Amniotic epithelial cell (primary cell): ENCODE results near the gene NAA38.

Experiments
- DNase-seq: peaks from one replicate; pipeline ENCODE4 v3.0.0-alpha.2; 2010; ENCODE audit warnings: low read depth

The NAA38 gene

DNA sequence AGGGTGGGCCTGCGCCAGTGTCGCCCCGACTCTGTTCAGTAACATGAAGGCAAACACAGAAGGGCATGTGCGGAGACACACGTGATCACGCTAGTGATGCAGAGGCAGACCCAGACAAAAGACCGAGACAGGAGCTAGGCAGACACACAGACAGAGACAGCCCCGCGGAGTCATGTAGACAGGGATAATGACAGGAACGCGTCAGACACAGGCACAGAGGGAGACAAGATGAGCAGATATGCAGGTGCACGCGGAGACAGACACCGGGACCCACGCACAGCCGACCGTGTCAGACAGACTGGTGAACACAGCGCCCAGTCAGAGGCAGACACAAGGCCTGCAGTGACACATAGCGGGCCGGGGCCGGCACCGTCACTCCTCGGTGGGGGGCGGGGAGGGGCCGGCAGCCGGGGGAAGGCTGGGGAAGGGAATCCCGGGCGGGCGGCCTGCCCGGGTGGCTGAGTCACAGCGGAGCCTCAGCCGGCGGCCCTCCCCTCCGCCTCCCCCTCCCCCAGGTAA lies 15.9 kb downstream of the NAA38 start:
- DNase-seq = peak; percentile 85

DNA sequence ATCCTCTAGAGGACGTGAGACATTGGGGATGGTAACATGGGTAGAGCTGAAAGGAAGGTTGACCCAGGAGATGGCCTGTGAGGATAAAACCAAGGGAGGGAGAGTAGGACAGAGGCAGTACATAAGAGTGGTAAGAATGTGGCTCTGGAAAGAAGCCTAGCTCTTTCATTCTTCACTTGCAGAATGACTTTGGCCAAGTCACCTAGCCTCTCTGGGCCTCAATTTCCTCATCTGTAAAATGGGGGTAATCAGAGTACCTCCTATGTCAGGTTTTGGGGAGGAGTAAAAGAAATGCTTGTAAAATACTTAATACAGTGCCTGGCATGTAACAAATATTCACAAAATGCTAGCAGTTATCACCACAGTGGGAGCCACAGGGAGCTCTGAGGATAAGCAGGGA lies 16.5 kb downstream of the NAA38 start:
- no peak for DNase-seq

DNA sequence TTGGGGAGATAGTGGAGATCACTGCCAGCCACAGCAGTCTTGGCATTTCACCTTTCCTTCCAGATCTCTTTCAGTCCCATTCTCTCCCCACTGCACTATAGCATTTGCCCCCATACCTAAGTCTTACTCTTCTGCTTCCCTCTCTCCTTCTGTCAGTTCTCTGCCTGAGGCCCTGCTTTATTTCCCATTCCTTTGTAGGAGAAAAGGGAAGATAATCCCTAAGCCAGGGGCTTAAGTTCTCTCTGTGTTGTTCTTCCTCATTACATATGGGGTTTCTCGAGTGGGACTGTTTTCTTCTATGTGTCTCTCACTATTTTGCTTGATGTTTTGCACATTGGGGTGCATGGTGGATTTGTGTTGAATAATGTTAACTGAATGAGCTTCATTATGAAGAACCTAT lies 16.9 kb downstream of the NAA38 start:
- no peak for DNase-seq

DNA sequence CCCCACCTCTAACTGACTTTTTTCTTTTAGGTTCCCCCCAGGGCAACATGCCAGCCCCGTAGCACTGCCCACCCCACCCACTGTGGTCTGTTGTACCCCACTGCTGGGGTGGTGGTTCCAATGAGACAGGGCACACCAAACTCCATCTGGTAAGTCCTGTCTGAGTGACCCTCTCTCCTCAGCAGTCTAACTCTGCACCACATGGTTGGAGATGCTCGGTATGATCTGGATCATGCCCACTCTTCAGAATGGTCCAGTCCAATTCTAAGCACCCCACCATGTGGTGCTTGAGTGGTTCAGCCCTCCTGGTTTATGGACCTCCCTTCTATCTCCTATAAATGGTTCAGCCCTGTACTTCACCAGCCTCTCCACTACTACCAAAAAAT lies 17.5 kb downstream of the NAA38 start:
- DNase-seq = peak; percentile 36

DNA sequence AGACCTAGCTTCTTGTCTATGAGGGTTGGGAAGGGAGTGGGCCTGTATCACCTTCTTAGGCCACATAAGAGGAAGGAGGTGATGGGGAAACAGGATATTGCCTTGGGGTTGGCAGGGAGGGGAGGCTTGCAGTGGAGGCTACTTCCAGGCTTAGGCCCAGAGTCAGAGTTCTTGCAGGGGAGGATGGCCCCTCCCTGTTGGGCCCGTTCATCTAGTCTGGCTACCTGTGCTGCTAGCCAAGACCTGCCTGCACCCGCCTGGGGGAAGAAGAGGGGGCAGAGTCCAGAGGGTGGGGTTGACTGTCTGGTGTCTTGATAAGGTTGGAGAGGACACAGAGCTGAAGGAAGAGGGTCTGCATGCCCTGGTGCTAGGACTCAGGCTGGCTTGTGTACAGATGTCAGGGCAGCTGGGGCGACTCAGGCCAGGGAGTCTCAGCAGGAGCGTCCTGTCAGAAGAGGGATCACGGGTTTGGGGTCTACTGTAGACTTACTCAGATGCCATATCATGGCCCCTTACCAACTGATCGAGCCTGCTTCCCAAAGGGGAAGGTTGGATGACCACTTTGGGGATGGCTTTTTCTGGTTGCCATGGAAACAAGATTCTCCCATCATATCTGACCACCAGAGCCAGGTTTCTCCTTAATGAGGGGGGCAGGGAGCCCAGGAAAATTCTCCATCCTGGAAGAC lies 18.0 kb downstream of the NAA38 start:
- DNase-seq = no peak

DNA sequence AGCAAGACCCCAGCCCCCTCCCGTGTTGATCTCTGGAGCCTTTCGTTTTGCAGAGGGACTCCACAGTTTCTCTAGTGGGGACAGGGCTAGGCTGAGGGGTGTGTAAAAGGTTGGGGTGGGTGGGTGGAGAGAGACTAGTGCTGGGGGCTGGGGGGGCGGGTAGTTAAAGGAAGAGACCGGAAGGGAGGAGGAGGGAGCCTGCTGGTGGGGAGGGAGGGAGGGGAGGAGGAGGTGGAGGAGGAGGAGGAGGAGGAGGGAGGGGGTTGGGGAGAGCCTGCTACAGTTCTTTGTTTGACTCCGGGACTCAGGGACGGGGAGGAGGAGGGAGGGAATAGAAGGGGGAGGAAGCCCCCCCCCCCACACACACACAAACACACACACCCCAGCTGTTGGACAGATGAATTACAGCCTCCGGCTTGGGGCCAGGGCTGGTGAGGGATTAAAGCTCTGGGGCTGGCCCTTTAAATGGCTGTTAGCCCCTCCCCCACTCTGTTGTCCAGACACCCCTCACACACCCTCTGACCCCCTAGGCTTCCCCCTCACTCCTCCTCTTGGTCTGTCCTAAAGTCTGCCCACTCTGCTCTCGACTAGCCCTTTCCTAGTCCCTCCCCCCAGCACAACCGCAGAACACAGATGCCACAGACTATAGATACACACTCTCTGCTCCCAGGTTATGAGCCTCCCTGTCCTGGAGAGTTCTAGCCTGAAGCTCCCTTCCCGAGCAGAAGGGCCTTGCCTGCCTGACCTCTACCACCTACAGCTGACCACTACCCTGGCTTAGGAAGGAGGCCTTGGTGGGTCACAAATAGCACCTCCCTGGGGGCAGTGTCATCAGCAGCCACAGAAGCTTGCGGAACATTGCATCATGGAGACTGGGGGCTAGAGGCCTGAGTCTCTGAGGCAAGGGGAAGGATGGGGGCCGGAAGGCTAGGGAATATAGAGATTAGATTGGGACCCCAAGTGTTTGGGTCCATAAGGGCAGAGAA lies 19.0 kb downstream of the NAA38 start:
- DNase-seq = peak; percentile 80

DNA sequence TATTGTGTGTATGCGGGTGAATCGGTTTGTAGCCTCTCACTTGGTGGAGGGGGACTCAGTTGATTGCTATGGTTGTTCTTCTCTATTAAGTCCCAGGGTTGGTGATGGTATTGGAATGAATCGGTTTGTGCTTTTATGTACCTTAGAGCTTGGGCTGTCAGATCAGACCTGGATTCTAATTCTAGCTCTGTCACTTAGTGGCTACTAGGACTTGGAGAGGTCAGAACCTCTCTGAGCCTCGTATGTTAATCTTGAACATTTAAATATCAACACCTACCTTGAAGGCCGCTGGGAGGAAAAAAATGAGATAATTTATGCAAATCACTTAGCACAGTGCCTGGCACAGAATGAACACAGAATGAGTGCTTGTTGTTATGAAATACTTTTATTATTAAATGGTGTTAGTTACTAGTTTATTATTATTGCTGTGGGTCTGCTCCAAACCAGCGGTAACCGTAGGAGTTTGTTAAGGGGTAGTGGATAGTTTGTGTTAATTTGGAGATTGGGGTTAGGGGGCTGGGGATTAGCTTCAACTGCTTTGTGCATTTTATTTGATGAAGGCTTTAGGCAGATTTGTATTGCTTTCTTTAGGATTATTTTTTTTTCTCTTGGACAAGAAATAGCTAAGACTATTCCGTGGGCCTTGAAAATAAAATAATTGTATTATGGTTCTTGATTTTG lies 19.8 kb downstream of the NAA38 start:
- no peak for DNase-seq

DNA sequence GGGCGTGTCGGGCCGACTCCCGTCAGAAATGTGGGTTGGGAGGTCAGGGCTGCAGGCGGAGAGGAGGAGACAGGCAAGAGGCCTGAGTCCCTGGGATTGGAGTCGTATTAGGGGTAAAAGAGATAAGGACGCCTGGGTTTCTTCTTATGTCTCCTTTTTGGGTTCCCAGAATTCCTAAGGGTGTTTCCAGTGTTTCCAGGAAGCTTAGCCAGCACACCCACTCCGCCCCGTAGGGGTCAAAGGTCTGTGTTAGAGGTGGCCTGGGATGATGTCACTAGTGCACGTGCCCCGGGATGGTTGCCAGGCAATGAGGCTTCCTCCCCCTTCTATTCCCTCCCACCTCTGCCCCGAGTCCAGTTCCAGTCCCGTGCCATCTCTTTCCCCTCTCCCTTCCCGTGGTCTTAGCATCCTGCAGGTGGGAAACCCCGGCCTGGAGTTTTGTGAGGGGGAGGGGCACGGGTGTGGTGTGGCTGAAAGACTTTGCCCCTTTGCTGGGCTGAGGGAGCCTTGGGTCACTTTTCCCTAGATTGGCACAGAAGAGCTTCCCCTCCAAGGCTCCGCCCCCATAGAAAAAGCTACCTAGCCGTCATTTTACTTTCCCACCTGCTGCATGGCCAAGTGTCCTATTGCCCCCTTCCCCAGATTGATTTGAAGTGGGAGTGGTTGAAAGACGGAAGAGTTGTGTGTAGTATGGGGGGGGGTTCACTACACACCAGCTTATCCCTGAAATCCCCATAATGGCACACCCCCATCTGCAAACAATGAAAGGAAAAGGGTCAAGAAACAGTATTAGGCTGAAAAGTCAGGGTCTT lies 20.6 kb downstream of the NAA38 start:
- DNase-seq = peak; percentile 97

DNA sequence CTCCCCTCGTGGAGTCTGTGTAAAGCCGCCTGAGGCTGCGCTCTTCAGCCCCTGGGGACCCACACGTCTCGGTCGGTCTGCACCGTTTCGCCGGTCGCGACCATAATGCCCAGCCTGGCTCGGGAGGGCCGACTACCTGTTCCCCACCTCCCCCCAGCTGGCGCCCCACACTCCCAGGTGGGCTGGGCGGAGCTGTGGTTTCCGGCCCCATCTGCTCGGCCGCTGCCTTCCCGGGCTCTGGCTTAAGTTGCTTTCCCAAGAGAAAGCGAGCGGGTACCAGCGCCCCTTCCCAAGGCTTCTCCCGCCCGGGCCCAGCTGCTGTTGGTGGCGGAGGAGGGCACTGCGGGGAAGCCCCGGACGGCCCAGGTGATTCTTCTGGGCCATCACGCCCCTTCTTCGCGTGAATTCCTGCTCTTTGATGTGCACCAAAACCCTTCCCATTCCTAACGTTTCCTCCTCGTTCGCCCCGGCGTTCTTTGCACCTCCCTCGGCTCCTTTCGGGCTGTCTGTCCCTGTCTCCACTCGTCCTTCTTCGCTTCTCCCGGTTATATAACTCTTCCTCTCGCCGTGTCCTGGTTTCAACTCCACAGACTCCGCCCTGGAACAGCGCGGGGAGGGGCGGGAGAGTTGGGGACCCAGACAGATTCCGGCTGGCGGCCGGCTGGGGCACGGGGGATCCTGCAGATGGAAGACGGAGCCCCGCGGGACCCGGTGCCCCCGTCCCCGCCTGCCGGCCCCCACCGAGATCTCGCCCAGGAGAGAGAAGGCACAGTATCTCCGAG lies 21.4 kb downstream of the NAA38 start:
- DNase-seq = peak; percentile 64

DNA sequence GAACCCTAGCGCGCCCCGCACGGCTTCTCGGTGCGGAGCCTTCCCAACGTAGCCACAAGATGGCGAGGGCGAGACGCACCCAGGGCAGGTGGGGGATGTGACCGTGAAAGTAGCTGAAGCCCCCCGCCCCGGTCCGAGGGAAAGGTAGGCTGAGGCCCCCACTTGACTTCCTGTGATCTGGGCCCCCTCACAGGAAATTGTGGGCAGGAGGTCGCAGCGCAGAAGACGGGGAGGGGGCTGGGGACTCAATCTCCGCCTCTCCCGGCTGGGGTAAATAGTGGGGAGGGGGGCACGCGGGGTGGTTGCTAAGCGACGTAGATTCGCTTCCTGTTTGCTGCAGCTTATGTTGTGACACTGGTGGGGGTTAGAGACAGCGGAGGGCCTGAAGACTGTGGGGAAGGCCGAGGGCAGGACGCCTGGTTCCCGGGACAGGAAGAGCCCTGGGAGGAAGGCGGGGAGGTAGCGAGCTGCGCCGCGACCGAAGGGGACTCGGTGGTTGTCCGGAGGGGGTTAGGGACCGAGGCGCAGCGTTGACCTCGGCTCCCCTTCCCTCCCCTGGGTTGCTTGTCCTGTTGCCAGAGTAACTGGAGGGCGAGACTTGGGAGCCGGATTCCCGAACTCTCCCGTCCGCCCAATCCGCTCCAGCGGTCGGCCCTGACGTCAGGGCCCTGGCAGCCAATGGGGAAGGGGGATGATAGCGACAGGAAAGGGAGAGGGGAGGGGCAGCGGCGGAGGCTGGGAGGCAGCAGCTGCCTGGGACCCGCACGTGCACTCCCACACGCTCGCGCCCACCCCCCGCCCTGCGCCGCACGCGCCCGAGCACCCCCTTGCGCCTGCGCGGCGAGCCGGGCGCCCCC lies 22.2 kb downstream of the NAA38 start:
- peak; percentile 98 for DNase-seq

DNA sequence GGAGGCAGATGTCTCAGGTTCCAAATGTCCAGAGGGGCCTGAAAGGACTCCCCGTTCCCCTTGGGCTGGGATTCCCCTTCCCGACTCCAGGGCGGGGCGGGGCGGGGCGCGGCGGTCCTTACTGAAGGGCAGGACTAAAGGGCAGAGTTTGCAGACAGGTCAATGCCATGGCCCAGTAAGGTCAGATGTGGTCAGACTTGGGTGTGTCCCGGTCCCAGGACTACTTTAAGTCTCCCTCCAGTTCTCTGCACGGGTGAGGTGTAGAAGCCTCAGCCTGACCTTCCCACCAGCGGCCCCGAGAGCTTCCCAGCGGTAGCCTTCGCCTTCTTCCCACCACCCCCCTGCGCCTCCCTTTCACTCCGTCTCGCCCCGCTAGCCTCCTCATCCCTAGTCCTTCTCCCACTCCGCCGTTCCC lies 22.8 kb downstream of the NAA38 start:
- DNase-seq = no peak

DNA sequence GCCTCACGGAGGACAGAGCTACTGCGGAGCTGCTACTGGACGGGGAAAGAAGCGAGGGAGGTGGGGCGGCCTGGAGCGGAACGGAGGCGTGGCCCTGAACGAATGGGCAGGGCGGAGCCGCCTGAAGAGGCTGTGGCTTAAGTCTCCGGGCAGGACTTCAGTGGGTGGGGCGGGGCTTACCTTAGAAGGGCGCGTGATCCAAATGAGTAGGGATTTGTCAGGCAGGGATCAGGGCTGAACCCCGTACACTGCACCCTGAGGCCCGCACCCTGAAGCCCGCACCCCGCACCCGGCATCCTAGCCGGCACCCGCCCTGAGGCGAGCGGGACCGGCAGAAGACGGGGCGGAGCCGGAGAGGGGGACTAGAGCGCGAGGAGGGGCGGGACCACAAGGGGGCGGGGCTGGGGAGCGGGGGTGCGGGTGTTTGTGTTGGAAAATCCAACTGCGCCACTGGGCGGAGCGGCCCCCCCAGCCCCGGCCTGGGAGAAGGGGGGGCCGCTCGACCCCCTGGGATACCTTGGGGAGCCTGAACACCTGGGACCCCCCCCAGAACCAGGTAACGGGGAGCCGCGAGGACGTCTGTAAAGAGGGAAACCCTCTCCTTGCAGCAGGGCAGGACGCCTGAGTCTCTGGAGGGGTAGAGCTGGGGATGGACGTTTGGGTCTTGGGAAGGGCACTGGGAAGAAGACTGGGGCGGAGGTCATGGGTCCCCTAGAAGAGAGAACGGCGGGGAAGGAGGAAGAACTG lies 23.4 kb downstream of the NAA38 start, which contains the start of gene KDM6B:
TSS of gene KDM6B (plus strand) at position 423 of the 747 bp plus-strand sequence. CDS start 11,338 bp downstream, outside the sequence.
- DNase-seq = peak; percentile 89

DNA sequence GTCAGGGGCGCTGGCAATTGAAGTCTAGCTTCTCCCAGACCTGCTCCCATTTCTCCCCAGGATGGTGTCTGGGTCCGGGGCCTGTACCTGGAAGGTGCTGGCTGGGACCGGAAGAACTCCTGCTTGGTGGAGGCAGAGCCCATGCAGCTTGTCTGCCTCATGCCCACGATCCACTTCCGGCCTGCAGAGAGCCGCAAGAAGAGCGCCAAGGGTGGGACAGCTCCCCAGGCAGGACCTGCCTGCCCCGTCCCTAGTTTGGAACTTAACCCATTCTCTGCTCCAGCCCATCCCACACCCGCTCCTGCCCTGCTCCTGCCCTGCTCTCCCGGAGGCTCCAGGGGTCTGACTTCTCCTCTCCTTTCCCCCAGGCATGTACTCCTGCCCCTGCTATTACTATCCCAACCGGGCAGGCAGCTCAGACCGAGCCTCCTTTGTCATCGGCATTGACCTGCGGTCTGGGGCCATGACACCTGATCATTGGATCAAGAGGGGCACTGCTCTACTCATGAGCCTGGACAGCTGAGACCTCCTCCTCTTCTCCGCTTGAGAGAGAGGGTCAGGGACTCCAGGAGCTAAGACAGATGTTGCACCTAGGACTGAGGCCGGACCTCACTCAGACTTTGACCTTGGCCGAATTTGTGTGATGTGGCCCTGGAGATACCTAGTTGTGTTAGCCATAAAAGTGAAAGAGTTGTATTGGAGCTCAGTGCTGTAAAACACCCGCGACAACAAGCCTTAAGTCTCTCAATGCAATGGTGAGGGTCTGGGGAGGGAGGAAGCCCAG lies 24.2 kb downstream of the NAA38 start:
- DNase-seq = no peak

DNA sequence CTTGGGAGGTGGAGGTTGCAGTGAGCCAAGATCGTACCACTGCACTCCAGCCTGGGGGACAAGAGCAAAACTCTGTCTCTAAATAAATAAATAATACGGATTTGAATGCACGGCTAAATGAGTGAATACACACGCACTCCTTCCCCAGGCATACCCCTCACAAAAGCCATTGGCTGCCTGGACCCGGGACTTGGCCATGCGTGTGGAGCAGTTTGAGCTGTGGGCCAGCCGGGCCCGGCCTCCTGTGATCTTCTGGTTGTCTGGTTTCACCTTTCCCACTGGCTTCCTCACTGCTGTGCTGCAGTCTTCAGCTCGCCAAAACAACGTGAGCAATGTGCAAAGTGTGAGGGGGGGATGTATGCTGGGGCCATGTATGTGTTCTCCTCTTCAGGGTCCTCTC lies 24.9 kb downstream of the NAA38 start:
- DNase-seq = no peak

DNA sequence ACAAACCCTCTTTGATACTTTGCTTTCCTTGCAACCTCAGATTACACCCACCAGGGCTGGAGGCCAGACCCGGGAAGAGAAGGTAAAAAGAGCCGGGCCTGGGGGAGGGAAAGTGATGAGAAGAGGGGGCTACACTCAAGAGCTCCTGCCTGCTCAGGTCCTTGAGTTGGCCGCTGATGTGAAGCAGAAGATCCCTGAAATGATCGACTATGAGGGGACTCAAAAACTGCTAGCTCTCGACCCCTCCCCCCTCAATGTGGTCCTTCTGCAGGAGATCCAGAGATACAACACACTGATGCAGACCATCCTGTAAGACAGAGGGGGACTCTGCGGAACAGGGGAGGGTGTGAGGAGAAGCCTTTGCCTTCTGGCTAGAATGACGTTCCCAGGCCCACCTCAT lies 26.1 kb downstream of the NAA38 start:
- no peak for DNase-seq

DNA sequence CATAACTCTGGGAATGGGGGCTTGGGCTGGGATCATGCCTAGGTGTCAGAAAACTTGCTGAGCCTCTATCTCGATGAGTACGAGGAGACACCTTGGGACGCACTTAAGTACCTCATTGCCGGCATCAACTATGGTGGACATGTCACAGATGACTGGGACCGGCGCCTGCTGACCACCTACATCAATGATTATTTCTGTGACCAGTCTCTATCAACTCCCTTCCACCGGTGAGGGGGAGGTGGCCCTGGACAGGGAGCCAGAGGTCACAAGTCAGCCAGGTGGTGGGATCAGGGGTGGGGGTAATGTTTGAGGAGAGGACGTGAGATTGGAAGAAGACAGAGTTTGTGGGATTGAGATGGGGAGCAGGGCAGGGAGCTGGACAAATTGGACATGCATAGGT lies 26.7 kb downstream of the NAA38 start:
- DNase-seq = no peak

DNA sequence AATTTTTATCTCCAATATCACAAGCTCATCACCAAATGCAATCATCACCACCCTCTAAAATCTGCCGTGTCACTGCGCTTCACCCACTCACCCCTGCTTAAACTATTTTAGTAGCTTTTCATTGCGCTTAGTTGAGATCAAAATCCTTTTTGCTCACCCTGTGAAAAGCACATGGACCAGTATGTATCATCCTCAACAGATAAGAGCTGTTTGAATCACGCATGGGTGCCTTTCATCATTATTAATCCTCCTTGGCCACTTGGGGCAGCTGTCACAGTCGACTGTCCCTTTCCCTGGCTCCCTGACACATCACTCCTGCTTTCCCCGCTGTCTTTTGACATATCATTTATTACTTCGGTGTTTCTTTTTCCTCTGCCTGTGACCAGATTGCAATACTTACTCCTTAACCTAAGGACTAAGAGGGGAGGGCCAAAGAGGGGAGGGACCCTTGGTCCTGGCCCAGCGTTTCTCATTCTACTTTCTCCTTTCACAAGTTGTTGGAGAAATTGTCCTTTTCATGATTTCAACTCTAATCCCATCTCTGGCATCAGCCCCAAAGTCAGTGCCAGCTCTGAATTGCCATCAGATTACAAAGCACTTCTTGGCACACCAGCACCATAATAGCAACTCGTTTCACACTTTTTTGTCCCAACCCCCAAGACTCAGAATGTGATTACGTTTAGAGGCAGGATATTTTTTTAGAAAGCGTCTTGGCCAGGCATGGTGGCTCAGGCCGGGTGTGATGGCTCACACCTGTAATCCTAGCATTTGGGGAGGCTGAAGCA lies 32.0 kb downstream of the NAA38 start:
- peak; percentile 43 for DNase-seq
